Kidney tubule cell (primary cell): ENCODE measurements around the gene MRPL24.

Experiments used
- DNase-seq: peaks from one replicate; pipeline ENCODE4 v3.0.0-alpha.2; 2018; ENCODE audit warnings: low spot score

The MRPL24 gene

DNA sequence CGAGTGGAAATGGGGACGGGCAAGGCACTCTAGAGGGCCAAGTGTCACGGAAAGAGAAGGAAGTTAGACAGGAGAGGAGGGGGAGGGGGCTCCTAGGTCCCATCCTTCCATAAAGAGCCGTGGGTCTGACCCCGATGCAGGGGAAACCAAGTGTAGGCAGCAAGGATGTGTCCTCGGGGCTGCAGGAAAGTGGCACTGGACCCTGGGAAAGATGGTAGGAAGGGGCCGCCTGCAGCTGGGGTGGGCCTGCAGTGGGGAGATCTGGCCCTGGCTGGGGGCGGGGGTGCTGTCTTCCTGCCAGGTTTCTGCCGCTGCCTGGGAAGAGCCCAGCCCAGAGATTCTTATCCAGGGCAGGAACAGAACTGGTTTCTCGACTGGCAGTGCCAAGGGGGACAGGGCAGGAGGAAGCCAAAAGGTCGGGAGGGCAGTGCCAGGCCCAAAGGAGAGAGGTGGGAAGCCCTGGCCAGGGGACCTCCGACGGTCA is 48.4 kb downstream of the MRPL24 start:
- DNase-seq: no peak

DNA sequence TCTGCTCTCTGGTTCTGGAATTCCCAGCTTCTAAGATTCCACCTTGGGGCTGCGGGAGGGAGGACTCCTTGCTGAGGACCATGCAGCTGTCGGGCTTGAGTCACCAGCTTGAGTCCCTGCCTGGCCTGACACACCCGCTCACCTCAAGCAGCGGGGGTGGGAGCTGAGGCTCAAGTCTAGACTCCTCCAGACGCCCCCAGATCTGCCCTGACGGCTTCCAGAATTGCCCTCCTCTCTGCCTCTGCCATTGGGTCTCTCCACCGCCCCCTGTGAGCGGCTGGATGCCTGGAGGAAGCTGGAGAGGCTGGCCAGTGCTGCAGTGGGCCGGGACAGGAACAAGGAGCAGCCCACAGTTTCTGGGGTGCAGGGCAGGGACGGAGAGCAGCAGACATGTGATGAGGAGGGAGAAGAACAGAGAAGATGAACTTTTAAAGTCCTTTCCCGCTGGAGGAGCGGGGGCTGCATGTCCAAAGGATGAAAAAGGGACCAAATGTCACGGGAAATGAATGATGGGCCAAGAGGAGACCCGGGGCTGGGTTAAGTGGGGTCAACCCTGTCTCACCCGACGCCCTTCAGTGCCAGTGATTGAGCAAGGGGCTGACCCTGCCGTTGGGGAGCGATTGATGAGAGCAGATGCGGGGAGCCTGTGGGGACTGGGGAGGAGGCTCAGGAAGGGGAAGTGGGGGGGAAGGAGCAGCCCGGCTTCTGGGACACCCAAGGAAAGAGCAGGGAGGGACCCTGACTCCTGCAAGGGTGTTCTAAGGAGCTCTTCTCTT is 49.0 kb downstream of the MRPL24 start:
- DNase-seq: peak; percentile 77

- no peak for DNase-seq
These were observed 49.7 kb downstream of the MRPL24 start for GRCh38 chr1:156691191-156691590.

- no peak for DNase-seq
These were observed 50.2 kb downstream of the MRPL24 start for GRCh38 chr1:156690675-156691036.

DNA sequence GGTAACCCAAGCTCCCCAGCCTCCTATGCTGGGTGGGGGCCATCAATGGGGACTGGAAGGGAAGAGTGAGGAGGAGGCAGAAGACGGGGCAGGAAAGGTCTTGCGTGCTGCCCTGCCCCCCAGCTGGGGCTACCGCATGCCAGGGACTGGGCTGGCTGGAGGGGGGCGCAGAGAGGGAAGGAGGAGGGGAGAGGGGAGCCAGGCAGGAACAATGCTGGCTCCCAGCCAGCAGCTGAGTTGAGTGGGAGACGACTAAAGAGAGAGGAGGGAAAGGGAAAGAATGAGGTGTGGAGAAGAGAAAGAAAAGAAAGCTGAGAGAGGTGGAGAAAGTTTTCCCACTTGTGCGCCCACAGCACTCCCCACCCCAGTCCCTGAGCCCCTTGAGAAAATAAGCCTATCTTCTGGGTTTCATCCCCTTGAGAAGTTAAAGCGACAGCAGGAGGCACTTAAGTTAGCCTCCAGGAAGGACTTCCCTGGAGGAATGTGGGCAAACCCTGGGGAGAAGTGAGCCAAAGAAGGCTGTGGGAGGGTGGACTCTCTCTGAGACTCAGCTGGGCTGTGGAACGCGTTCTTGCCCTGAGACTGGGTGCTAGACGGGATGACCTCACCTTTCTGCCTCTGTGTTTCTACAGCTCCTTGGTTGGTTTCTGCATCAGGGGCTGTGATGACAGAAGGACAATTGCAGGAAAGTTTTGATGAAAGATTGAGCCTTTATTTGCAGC is 50.8 kb downstream of the MRPL24 start:
- DNase-seq: peak; percentile 66

DNA sequence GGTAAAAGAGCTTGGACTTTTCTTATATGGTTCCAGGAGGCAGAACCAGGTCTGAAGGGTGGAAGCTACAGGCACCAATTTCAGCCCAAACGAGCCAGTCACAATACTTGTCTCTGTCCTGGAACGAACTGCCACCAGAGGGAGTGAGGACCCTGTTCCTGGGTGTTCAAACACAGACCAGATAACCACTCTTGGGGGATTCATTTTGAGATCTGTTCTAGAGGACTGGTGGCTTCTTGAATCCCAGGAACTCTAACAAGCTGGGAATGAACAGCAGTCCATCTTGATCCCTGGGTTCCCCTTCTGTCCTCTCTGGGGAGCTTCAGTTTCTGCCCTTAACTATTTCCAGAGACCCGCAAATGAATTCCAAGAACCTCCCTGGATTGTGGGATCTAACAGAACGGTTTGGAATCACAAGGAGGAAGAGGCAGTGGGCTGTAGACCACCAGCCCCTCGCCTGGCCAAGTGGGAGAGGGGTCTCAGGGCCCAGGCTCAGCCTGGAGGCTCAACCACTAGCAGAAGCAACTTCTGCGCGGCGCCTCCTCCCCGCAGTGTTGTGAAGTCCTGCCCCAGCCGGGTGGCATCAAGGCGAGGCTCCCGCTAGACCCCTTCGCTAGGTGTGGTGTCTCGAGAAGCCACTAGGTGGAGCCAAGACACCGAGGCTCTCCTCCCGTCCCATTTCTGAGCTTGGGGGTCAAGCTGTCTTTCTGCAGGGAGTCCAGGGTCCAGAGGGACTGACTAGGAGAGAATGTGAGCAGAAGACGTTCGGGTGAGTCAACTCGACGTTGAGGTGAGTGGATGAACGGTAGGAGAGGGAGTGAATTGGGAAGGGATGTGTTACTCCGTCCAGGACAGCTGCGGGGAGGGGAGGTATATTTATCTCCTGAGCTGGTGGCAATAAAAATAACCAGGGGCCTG is 51.6 kb downstream of the MRPL24 start:
- DNase-seq: peak; percentile 91
